Measurements from ENCODE around the gene EXO5.
"Not testable (repeated sequence)": the region's sequence is repeated elsewhere in the genome, so short reads cannot be mapped to it uniquely, and the experiment has no call there.

EXO5 gene

DNA sequence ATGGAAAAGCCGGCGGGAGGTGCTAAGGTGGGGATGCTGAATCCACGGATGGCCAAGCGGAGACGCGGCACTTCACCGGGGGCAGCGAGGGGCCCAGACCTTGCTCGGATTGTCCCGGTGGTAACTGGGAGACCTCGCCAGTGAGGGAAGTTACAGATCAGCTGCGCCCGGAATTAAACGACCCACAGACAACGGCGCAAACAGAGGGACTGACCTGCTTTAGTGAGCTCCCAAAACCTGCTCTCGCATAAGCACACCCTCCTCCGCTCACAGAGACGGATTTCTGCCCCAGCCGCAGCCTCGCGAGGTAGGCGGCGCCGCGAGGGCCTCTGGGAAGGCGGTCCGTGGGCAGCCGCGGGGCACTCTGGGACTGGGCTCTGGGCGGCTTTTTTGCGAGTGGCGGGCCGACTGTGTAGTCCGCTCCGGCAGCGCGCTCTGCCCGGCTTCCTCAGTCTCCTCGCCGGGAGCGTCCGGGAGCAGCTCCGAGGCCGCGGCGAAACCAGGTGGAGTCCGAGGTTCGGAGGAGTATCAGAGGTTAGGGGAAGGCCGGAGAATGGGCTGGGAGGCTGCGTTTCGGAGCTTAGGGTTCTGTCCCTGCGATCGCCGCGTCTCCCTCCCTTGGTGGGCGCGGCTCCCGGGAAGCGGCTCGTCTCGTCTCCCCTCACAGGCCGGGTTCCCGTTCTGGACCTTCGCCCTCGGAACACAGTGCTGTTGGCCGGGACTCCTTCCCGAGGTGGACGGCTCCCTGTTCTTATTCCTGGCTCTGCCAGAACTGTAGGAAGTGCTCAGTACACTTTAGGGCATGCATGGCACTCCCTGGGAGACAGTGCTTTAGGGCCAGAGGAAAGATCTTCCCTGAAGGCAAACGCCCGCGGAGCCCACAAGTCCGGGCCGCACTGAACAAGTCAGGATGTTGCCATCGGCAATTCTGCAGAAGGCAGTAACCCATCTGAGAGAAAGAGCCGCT, at the start of gene EXO5:
Gene EXO5 (plus strand): TSS at position 393 of the 967 bp plus-strand sequence. CDS start 5,778 bp downstream, outside the sequence.
- peak; percentile 69 for DNase-seq (ENCODE audit: low spot score)

GRCh38 chr1:40462956-40463590, 45.5 kb upstream of the EXO5 start:
- no peak for DNase-seq (ENCODE audit: low spot score)

GRCh38 chr1:40469327-40469726, 39.2 kb upstream of the EXO5 start:
- no peak for DNase-seq (ENCODE audit: low spot score)

DNA sequence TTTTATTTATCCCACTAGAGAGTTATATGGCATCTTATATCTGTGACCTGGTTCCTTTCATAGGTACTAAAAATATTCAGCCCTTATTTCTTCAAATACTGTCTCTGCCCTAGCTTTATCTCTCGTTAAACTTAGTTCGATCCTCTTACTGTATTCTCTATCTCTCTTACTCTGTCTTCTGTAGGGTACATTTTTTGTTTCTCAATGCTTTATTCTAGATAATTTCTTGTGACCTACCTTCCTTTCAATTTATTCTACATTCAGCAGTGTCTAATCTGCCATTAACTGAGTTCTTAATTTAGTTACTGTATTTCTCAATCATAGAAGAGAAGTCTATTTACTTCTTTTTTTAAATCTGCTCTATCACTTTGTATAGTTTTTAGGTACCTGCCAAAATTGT, 33.3 kb upstream of the EXO5 start:
- DNase-seq (ENCODE audit: low spot score): no peak

DNA sequence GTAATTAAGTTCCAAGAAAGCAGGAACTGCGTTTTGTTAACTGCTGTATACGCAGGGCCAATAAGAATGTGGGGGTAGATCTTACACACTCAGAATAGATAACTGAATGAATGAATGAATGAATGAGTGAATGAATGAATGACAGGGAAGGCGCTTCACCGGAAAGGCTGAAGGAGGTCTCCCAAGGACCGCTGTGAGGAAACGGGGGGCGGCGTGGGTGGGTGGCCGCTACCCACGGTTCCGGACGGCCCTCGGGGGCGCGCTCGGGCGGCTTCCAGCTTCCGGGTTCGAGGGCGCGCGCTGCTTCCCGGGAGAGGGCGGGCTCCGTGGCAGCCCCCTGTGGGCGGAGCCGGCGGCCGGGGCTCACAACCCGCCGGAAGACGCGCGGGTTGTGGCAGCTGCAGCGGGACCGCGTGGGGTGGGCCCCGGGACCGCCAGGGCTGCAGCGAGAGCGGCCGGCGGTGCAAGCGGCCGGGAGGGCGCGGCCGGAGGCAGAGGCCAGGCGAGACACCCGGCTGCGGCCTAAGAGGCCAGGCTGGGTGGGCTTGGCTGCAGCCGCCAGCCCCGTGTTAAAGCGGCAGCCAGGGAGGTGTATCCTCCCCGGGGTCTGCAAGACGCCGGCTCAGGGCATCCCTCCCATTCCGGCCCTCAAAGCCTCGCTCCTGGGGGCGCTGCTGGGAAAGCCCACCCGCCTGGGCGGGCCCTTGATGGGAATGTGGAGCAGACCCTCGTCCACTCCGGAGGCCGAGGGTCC, 31.5 kb upstream of the EXO5 start, which contains the start of gene ZFP69:
Gene ZFP69 (plus strand): TSS at position 367 of the 754 bp plus-strand sequence. CDS start 2,072 bp downstream, outside the sequence.
- DNase-seq (ENCODE audit: low spot score): peak; percentile 13

- DNase-seq (ENCODE audit: low spot score): peak; percentile 22
These were observed 30.9 kb upstream of the EXO5 start for GRCh38 chr1:40477678-40478053.

DNA sequence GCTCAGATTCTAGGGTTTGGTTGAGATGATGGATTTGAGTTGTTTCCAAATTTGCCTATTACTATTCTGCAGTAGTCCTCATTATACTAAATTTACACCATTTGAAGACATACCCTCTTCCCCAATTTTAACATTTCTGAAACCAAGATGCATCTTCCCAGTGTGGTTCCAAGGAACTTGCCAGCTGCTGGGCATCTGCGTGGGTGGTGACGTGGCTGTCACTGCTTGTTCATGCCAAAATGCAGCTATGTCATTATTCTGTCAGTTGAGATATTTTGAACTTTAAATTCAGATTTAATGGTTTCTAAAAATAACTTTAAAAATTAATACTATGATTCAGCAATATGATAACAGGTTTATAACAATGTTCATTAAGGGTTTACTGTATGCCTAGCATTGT, 30.3 kb upstream of the EXO5 start:
- DNase-seq (ENCODE audit: low spot score): peak; percentile 5

DNA sequence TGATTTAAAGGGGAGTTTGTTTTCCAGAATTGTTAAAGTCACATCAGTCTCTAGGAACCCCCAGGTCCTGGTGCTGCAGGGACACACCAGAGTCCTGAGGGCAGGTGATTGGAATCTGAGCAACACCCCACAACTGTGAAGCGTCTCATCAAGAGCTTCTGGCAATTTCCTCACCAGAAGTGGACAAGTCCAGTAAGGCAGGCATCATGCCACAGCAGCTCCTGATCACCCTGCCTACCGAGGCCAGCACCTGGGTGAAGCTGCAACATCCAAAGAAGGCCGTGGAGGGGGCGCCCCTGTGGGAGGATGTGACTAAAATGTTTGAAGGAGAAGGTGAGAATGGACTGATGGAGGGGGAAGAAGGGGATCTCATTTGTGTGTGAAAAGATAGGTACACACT, 29.4 kb upstream of the EXO5 start:
- DNase-seq (ENCODE audit: low spot score): no peak

- no peak for DNase-seq (ENCODE audit: low spot score)
These were observed 13.2 kb upstream of the EXO5 start for GRCh38 chr1:40495315-40495903.

DNA sequence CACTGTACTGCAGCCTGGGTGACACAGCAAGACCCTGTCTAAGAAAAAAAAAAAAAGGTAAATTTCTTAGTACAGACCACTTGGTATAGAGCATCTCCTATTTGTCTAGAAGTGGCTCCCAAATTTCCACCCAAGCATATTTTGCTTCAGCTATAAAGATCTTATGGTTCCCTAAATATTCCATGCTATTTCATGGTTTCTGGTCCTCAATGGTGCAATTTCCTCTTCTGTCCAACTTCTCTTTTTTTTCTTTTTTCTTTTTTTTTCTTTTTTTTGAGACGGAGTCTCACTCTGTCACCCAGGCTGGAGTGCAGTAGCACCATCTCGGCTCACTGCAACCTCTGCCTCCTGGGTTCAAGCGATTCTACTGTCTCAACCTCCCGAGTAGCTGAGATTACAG, 5.9 kb upstream of the EXO5 start:
- DNase-seq (ENCODE audit: low spot score): not testable (repeated sequence)

DNA sequence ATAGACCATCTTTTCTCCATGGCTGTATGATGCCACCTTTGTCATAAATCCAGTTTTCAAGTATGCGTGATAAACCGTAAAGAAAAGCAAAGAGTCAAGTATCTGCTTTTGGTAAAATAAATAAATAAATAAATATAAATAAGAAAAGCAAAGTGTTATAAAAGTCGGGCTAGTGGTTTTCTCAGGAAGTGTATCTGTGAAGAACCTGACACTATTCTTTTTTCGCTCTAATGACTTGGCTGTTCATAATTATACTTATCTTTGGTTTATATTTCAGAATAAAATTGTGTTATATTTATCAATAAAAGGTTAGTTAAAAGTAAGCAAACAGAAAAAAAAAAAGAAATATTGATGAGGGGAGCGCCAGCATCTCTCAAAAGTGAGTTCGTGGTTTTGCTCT, 594 bp upstream of the EXO5 start:
- DNase-seq (ENCODE audit: low spot score): no peak

DNA sequence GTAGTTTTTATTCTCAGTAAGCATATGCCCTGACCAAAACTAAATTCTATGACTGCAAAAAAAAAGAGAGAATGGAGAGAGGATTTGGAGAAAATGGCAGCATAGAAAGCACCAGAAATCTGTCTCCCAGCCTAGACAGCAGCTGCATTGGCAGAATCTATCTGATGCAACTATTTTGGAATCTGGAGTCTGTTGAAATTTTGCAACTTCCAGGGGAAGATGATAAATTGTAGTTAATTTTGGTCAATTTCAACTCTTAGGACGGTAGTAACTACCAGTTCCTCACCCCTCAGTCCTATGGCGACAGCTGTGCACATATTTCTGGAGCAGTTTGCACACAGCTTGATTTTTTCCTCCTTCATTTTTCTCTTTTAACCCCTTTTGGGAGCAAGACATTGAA, 10.9 kb downstream of the EXO5 start:
- DNase-seq (ENCODE audit: low spot score): no peak

GRCh38 chr1:40530735-40531380, 22.3 kb downstream of the EXO5 start:
- no peak for DNase-seq (ENCODE audit: low spot score)

GRCh38 chr1:40531381-40532061, 23.0 kb downstream of the EXO5 start, which contains the start of gene ZNF684:
ZNF684 (plus strand) TSS chr1:40531637; CDS start chr1:40533167, 1,530 bp downstream.
- peak; percentile 99 for DNase-seq (ENCODE audit: low spot score)

GRCh38 chr1:40532062-40532389, 23.5 kb downstream of the EXO5 start:
- DNase-seq (ENCODE audit: low spot score): no peak

GRCh38 chr1:40532844-40533424, 24.4 kb downstream of the EXO5 start:
- DNase-seq (ENCODE audit: low spot score): peak; percentile 76

GRCh38 chr1:40534589-40534988, 26.0 kb downstream of the EXO5 start:
- no peak for DNase-seq (ENCODE audit: low spot score)

DNA sequence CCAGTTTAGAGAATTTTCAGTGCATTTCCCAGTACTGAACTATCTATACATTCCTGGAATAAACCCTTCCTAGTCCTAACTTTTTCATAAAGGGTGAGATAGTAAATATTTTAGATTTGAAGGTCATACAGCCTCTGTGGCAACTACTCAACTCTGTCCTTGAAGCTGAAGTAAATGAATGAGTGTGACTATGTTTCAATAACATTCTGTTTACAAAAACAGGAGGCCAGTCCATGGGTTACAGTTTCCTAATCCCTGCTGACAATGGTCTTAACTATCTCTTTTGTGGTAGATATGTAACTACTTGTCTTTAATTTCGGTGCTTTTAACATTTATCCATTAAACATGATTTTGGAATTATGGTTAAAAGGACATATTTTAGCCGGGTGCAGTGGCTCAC, 27.2 kb downstream of the EXO5 start:
- DNase-seq (ENCODE audit: low spot score): no peak

DNA sequence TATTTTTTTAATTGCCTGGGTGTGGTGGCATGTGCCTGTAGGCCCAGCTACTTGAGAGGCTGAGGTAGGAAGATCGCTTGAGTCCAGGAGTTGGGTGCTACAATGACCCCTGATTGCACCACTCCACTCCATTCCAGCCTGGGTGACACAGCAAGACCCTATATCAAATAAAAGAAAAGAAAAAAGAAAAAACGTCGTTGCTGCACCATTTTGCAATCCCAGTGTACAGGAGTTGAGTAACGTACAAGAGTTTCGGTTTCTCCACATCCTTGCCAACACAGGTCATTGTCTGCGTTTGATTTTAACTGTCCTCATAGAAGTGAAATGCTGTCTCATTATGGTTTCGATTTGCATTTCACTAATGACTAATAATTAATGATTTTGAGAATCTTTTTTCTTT, 30.8 kb downstream of the EXO5 start:
- DNase-seq (ENCODE audit: low spot score): no peak

- no peak for DNase-seq (ENCODE audit: low spot score)
These were observed 38.4 kb downstream of the EXO5 start for GRCh38 chr1:40546957-40547356.

DNA sequence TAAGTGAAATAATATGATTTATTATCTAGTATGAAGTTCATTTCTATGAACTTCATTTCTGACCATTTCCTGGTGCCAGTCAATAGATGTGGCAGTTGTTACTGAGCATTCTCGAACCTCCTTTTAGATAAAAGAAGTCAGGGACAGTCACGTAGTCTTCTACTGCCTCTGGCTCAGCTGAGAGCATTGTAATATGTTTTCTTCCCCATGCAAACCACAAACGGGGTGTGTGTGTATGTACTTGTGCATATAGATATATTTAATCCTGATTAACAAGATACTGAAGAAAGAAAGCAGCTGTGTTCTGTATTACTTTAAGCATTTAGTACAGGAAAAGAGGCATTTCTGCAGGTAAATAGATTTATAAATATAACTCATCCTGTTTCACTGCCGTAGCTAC, 44.5 kb downstream of the EXO5 start:
- DNase-seq (ENCODE audit: low spot score): no peak
